Astrocyte of the cerebellum (primary cell): ENCODE results near the gene TCEANC2.

Experiments
- DNase-seq: peaks from one replicate; pipeline ENCODE4 v3.0.0-alpha.2; 2011; ENCODE audit warnings: low read depth
- H3K4me3 ChIP-seq: 2 replicates; pipeline ENCODE4 v1.5.1; 2011; ENCODE audit warnings: mild to moderate bottlenecking, low read depth, low read length, moderate library complexity
- CTCF ChIP-seq: IDR thresholded peaks from 2 replicates; pipeline ENCODE4 v1.5.1; 2012; ENCODE audit warnings: low read length, low read depth, moderate library complexity, mild to moderate bottlenecking; ENCODE audit errors: missing control alignments
- in situ Hi-C: cut with HindIII; loops from 2 replicates; pipeline ENCODE4 v1.10.0; 2017; ENCODE audit warnings: low sequenced_read_pairs

The TCEANC2 gene

GRCh38 chr1:54009406-54009805 lies 44.0 kb upstream of the TCEANC2 start:
- in situ Hi-C loops: no loop called here
- H3K4me3 ChIP-seq: no peak overlapping the region
- DNase-seq: no peak
- TF ChIP-seq CTCF: no peak

- TF ChIP-seq CTCF: no peak
- no peak for DNase-seq
- H3K4me3 ChIP-seq: no peak overlapping the region
- in situ Hi-C loops: no loop called here
Observed at GRCh38 chr1:54010415-54011117, 42.8 kb upstream of the TCEANC2 start.

GRCh38 chr1:54011316-54012007 lies 41.9 kb upstream of the TCEANC2 start:
- no peak overlapping the region for H3K4me3 ChIP-seq
- in situ Hi-C loops: no loop called here
- DNase-seq: no peak
- TF ChIP-seq CTCF: no peak

- DNase-seq: no peak
- in situ Hi-C loops: no loop called here
- no peak for TF ChIP-seq CTCF
Observed at GRCh38 chr1:54012008-54012325, 41.4 kb upstream of the TCEANC2 start.

DNA sequence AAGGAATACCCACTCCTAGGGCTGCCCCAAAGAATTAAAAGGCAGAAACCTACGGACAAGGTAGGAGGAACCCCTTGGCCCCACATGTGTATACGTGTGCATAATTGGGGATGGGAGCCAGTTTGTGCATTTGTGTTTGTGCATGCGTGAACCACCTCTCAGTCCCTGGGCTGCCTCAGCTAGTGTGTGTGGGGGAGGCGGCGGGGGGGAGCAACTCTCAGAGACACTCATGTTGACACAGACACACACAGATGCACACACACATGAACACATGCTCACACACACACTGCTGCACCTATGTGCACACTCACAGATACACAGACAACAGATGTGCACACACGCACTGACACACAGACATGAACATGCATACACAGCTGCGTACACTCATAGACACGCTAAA lies 40.5 kb upstream of the TCEANC2 start:
- no peak overlapping the region for H3K4me3 ChIP-seq
- DNase-seq: no peak
- in situ Hi-C loops: no loop called here
- TF ChIP-seq CTCF: no peak

More at GRCh38 chr1:54012008-54012325, 41.4 kb upstream of the TCEANC2 start:
- no peak overlapping the region for H3K4me3 ChIP-seq

GRCh38 chr1:54013393-54014008 lies 39.9 kb upstream of the TCEANC2 start:
- TF ChIP-seq CTCF: no peak
- in situ Hi-C loops: no loop called here
- no peak for DNase-seq
- H3K4me3 ChIP-seq: no peak overlapping the region
